GM21528 (cell line): ENCODE results near the gene THEMIS.
"Not testable (repeated sequence)": the region's sequence is repeated elsewhere in the genome, so short reads cannot be mapped to it uniquely, and the experiment has no call there.

Experiments
- ATAC-seq: cut with Tn5 transposase; IDR thresholded peaks from one replicate; pipeline ENCODE4 v1.9.1; 2021; ENCODE audit warnings: mild to moderate bottlenecking, moderate library complexity; ENCODE audit not compliant: unreplicated experiment, low FRiP score

The THEMIS gene

GRCh38 chr6:127900935-127901334 lies at the start of gene THEMIS:
Gene THEMIS (minus strand): TSS chr6:127901058. CDS start chr6:127900932, 126 bp downstream.
- no peak for ATAC-seq

GRCh38 chr6:127949251-127949650 lies 48.4 kb upstream of the THEMIS start:
- ATAC-seq, result no peak

DNA sequence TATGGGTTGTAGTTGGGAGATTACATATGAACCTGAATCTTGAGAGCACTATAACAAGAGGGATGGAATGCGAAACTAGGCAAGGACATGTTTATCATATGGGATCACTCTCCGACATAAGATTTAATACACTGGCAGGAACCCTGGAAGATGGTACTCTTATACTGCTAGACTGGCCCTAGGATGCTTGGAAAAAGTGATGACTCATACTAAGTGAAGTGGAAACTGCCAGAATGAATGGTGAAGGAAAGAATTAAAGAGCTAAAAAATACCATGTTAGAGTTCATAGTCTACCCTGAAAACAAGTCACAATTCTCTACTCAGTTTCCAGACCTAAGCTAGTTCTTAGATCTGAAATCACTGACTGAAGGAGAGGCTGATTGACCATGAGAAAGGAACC lies 45.5 kb upstream of the THEMIS start:
- no peak for ATAC-seq

DNA sequence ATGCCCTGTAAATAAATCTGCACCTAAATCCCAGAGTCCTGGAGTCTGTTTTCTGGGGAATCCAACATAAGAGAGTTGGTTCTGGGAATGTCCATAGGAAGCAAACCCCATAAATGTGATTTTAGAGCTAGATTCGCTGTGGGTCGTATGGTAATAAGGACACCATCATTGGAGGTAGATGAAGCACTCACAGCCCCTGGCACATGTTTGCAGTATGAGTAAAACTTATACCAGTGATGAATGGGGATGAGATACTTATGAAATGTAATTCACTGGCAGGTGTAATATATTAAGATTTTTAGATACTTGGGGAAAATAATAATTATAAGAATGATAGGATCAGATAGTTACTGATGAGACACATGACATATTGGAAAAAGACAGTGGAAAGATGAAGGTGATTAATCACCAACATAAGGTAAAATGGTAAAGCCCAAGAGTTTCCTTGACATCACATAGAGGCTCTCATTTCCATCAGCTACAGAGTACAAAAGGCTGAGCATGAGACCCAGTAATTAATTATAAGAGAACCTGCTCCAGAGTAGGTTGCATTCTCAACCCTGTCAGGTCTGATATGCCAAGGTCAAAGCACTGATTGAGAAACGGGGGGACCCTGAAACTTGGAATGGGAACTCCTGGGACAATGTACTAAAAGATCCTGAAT lies 44.7 kb upstream of the THEMIS start:
- ATAC-seq, result no peak

DNA sequence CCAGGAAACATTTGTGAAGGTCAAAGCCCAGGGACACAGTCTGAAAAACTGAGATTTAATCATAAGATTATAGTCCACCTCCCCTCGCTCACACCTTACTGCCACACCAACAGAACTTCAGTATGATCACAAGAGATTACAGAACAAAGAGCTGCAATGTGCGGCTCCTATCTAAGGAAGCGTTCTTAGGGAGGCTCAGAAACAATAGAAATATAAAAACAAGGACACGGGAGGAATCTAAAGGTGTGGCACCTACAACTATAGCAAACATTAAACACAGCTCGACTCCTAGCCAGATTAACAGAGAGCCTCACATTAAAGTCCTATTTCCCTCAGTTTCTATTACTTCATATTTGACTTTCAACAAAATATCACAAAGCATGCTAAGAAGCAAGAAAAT lies 40.4 kb upstream of the THEMIS start:
- ATAC-seq, result no peak

DNA sequence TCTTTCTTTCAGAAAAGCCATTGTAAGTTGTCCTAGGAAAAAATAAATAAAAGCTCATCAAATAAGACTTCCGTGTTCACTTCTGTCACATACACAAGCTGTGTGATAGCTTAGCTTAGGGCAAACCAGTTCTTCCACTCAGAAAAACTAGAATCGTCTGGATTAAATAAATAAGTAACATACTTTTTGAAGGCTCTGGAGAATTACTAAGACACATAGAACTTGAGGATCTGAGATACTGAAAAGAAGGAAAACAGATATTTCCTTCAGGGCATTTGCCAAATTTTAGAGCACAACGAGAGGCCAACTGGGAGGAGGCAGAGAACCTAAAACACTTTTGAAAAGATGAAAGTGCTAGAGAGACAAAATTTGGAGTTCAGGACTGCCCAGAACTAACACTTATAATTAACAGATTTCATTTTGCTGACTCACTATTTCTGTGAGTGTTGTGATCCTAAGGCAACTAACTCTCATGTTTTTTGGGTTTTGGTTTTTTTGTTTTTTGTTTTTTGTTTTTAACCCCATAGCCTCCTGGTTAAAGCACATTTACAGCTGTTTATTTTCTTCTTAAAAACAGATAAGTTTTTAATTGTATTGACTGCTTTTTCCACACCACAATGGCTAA lies 38.7 kb upstream of the THEMIS start:
- ATAC-seq, result no peak

- no peak for ATAC-seq
These were observed 37.8 kb upstream of the THEMIS start for GRCh38 chr6:127938701-127939100.

DNA sequence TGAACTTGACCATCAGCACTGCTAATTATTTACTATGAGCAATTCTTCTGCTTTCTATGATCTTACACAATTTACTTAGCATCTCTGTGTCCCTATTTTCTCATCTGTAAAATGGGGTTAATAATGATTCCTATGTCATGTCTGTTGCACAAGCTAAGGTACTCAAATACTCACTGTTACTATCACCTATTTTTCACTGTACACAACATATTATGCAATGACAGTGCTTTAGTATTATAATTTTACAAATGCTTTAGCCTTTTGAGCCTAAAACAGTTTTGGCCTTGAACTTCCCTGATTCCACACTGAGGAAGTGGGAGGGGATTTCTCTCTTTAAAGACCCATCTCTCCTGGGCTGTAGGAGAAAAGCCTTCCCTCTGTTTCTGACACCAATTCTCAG lies 36.9 kb upstream of the THEMIS start:
- ATAC-seq, result no peak

- no peak for ATAC-seq
These were observed 36.2 kb upstream of the THEMIS start for GRCh38 chr6:127937102-127937501.

- ATAC-seq, result no peak
These were observed 34.1 kb upstream of the THEMIS start for GRCh38 chr6:127934956-127935355.

GRCh38 chr6:127933852-127934840 lies 33.3 kb upstream of the THEMIS start:
- no peak for ATAC-seq

- ATAC-seq, result no peak
These were observed 32.3 kb upstream of the THEMIS start for GRCh38 chr6:127933137-127933536.

DNA sequence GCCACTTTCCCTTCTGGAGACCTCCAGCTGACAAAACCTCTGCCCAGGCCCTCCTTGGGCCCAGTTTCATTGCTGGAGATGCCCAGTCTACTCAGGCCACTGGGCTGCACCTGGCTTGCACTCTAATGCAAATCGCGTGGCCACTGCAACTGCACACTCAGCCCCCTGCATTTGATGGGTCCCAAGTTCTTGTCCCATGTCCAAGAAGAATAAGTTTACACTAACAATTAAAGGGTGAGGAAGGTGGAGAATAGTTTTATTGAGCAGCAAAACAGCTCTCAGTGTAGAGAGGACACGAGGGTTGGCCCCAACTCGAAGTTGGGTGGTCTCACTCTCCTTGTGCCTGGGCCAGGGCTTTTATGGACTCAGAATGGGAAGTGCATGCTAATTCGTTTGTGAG lies 31.9 kb upstream of the THEMIS start:
- ATAC-seq, result no peak

- not testable (repeated sequence) for ATAC-seq
These were observed 25.6 kb upstream of the THEMIS start for GRCh38 chr6:127926441-127926840.

- ATAC-seq, result no peak
These were observed 23.6 kb upstream of the THEMIS start for GRCh38 chr6:127924440-127924839.

DNA sequence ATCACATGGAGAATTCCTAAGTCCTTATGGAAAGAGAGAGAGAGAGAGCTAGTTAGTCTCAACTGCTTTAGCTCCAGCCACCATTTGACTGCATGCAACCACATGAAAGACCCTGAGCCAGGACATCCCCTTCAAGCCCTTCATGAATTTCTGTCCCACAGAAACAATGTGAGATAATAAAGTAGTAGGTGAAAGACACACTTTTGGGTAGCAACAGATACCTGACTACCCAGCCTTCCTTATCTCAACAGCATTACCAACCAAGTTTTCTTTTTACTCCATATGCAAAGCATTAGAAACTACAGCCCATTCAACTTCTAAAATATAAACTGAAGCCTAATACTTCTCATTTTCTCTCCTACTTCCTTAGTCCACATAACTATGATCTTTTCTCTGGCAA lies 23.2 kb upstream of the THEMIS start:
- no peak for ATAC-seq

DNA sequence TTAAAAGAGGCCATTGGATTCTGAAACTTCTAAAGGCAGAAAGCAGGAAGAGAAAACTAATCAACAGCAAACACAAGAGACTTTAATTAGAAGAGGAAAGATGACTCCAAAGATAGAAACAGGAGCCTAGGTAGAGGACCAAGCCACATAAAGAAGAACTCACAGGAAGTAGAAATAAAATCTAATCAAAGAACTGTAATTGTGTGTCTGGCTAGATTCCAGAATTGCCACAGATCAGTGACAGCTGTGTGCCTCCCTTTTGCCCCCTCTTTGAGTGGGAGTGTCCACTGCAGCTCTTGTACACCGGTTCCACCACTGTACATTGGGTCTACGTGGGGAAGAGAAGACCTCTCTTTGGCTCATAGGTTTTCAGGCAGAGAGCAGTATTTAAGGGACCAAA lies 22.3 kb upstream of the THEMIS start:
- ATAC-seq, result no peak

- ATAC-seq, result no peak
These were observed 21.1 kb upstream of the THEMIS start for GRCh38 chr6:127921982-127922381.

GRCh38 chr6:127920804-127921203 lies 19.9 kb upstream of the THEMIS start:
- no peak for ATAC-seq

DNA sequence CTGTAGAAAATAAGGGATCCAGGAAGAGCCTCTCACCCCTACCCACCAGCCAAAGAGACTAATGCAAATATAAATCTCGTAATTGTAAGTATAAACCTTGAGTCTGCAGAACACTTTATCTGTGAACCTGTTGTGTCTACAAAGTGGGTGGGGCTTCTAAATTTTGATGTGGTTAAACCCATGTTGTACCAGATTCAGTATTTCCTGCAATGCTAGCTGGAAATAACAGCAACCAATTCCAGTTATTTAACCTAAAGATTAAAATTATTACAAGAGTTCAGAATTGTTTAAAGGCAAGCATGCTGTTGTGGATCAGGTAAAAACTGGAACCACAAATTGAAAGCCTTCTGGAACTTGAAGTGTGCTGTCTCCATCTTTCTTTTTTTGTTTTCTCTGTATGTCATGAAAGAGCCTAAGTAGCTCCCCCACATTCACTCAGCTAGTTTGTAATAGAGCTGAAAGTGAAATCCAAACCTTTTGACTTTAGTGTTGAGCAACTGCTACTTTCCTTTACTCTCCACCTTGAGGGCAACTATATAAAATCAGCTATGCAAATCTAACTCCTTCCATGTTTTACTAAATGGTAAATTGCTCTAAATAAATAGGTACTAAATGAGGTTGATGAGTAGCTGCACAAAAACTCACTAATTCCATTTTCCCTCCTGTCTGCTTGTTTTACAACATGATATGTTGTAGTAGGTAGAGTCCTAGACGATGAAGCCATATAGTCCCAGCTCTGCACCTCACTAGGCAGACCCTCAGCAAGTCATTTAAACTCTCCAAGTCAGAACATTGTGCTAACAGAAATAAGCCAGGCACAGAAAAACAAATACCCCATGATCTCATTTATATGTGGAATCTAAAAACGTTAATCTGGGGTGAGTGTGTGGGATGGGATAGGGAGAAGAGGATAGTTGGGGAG lies 17.9 kb upstream of the THEMIS start:
- ATAC-seq, result no peak
